ENCODE measurements around the gene SHISA8.

SHISA8 gene

DNA sequence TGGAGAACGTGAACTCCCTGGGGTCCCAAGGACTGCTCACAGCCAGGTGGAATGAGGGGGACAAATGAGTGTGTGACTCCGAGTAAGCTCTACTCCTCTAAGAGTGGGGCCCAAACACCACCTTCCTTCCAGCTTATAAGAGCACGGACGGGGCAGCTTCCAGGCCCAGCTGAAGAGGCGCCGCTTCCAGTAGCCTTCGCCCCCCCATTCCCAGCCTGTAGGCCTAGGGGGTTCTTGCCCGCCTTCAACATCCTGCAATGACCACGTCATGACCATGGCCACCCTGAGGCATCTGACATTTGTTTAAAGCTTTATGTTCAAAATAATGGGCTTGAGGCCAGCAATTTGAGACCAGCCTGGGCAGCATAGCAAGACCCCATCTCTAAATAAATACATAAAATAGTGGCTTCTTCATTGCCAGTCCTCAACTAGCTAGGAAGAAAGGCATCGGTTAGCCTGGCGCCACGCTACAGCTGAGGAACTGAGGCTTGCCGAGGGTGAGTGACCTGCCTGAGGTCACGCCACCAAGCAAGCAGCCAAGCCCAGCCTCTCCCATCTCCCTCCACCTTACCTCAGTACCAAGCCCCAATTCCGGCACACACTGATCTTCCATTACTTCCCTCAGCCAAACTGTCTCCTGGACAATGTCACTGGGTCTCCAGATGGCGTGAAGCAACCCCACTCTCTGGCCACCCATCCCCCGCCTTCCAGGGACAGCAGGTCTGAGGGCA is 19.6 kb upstream of the SHISA8 start:
- no peak for DNase-seq (ENCODE audit: low read depth in 3 of 3, low spot score in 1 of 3)

DNA sequence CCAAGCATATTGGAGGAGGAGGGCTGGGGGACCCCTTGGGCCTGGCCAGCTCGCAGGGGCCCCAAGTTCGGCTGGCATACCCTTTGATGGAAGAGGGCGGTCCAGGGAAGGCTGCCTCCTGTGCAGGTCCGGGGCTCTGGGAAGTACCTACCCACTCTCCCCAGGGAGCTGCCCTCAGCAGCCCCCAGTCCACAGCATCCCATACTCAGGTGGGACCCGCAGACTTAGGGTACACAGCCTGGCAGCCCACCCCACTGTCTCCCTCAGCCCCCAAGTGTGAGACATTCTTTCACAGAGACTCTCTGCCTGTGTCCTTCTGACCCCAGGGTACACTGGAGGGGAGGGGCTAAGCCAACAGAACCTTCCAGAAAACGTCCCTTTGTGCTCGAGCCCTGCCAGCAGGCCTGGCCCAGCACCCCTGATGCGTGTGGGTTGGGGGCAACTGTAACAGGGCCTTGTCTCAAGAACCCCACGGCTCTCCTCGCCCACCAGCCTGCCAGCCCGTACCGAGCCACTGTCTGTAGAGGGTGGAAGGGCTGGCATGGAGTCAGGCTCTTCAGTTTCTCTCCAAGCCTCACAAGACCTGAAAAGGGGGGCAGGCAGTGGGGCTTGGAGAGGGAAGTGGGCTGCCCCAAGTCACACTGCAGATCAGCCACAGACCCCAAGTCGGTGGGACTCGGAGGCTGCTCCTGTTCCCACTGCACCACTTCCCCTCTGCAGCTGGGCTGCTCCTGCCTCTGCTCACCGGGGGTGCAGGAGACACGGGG is 18.7 kb upstream of the SHISA8 start:
- no peak for DNase-seq (ENCODE audit: low read depth in 3 of 3, low spot score in 1 of 3)

DNA sequence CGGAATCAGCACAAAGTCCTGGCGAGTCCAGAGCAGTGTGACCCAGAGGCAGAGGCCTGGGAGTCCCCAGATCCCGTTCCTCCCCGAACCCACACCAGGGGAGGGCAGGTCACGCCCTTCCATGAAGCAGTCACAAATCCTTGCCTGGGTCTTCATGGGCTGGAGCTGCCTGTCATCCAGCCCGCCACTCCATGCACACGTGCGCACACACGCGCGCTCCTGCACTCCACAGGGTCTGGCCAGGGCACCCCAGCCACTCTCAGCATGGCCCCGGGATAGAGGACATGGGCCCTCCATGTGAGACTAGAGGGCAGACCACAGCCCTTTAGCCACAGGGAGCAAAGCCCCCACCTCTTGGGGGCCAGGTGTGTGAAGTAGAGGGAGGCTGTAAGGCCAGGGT is 17.5 kb upstream of the SHISA8 start:
- no peak for DNase-seq (ENCODE audit: low read depth in 3 of 3, low spot score in 1 of 3)

DNA sequence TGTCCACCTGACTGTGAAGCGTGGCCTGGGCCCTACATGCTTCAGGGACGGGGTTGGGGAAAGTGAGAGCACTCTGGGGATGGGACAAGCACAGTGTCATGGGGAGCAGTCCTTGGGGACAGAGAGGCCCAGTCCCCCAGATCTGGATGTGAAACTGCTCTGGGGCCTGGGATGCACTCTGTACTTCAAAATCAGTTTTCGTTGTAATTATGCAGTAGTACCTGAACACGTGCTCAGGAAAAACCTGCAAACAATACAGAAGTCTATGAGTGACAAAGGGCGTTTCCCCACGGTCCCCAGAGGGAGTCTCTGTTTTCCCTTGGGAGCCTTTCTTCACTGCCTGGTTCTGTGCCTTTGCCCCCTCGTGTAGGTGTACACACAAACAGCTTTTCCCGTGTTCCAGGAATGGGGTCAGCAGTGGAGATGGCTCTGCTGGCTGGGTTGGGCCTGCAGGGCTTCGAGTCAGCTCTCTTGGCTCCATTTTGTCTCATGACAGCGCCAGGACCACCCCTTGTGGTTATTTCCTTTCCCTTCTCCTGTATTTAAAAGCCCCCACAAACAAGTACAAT is 16.9 kb upstream of the SHISA8 start:
- no peak for DNase-seq (ENCODE audit: low read depth in 3 of 3, low spot score in 1 of 3)

DNA sequence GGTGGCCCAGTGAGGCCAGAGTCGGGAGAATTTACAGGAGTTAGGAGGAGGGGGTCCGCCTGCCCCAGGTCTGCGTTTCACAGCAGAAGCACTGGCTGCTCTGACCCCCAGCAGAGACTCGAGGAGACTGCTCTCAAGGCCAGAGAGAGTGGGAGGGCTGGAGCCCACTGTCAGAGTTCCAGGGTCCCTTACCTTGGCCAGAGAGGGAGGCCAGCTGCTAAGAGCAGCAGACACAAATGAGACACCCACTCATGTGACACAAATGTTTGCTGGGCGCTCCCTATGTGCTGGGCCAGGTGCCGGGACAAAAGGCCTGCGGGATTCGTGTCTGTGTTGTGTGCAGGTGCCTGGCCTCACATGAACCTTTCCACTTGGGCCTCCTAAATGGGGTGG is 14.5 kb upstream of the SHISA8 start:
- DNase-seq (ENCODE audit: low read depth in 3 of 3, low spot score in 1 of 3): no peak

DNA sequence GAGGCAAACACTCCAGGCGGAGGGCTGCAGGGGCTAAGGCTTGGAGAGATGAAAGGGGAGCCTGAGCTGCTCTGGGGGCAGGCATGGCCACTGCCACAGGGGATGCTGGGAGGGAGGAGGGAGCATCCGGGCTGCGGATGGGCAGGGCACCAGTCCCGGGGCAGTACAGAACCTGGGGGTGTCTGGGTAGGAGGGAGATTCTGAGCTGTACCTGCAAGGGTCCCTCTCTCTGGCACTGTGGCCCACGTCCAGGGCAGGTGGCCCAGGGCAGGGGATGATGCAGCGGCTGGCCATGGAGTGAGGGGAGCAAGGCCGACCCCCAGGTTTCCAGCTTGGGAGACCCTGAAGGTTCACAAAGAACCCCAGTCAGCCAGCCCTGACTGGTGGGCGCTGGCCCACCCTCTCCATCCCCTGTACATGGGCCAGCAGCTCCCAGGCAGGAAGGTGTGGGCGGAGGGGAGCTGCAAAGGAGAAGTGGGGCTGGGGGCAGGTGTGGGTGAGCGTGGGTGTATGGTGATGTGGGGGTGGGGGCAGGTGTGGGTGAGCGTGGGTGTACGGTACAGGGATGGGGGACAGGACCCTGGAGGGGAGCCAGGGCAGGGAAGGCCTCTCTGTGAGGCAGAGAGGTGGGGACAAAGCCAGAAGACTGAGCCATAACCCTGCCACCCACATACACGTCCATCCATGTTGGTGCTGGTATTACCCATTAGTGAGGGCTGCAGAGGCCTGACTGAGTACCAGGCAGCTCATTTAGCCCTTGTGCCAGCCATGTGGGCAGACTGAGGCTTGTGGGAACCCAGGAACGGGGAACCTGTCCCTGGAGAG is 13.9 kb upstream of the SHISA8 start:
- DNase-seq (ENCODE audit: low read depth in 3 of 3, low spot score in 1 of 3): no peak

DNA sequence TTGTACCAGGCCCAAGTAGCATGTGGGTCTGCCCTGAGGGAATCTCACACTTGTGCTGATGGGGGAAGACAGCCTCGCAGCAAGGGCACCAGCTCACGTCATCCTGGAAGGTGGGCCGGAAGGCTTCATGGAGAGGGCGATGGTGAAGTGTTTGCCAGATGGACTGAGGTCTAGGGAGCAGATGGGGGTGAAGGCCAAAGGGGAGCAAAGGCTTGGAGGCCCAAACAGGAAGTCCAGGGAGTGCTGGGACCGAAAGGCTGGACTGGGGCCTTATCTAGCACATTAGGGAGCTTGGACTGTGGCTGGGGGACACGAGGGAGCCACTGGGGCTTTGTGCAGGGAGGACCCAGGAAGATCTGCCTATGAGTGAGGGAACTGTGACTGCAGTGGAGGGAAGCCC is 12.9 kb upstream of the SHISA8 start:
- no peak for DNase-seq (ENCODE audit: low read depth in 3 of 3, low spot score in 1 of 3)

DNA sequence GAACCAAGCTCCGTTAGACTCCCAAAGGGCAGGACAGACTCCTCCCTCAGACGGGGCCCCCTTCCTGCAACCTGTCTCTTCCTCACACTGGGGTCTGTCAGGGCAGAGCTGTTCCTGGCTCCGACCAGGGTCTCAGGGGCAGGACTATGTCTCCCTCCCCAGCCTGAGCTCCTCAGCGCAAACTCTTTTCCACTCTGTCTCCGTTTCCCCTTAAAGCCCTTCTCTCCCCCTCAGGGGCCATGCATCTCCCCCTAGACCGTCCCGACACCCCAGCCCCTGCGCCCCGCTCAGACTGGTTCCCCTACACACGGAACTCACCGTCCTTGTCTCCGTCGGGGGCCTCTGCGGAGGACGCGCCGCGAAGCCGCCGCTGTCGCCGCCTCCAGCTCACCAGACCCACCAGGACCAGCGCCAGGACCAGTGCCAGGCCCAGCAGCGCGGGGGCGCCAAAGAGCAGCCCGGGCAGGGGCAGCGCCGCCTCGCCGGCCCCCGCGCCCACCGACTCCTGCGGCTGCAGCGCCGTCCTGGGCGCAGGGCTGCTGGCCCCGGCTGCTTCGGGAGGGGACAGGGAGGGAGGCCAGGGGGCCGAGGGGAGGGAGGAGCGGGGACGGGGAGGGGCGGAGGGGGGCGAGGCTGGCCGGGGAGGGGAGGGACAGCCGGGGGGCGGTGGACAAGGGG is 11.0 kb upstream of the SHISA8 start:
- DNase-seq (ENCODE audit: low read depth in 3 of 3, low spot score in 1 of 3): peak; percentile 33 to 71 (median 62)

DNA sequence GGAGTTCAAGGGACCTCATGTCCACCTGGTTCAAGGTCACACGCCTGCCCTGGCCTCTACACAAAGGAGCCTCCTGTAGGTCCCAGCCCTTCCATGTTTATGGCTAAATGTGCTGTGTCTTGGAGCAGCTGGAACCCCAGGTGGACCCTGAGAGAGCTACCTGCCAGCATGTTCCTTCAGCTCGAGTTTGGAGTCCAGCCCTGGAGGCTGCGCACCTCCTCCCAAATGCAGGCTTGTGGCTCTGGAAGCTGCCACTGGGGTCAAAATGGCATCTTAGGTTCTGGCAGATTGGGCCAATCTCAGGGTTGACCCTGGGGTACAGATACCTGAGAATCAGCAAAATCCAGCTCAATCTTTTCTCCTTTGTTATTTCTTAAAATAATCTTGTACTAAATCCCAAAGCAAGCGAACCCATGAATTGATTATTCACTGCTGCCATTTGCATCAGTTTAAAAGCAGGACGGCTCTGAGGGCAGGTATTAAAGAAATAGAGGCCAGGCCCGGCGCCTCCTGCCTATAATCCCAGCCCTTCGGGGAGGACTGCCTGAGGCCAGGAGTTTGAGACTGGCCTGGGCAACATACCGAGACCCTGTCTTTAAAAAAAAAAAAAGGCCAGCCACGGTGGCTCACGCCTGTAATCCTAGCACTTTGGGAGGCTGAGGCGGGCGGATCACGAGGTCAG is 8.9 kb upstream of the SHISA8 start:
- no peak for DNase-seq (ENCODE audit: low read depth in 3 of 3, low spot score in 1 of 3)

DNA sequence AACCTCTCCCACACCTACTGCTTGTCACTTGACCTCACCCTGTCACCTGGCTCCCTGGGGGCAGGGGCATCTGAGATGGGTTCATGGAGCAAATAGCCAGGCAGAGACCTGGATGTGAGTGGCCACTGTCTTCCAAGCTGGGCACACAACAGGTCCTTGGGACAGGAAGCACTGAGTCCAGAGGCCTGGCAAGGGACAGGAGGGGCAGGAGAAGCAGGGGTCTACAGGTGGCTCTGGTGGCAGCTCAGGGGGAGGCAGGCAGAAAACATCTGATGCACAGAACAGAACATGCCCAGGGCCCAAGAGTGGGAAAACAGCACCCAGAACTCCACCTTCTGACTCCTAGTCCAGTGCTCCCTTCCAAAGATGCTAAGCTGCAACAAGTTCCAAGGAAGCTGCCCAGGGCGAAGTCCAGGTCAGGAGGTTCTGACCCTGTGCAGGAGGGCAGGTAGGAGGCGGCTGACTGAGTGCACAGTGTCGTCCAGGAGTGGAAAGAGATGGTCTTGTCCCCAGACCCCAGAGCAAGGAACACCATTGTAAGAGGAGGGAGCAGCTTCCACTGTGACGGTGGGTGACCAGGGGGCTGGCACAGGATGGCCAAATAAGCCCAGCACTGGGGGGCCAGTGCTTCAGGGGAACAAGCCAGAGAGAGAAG is 8.2 kb upstream of the SHISA8 start:
- no peak for DNase-seq (ENCODE audit: low read depth in 3 of 3, low spot score in 1 of 3)

DNA sequence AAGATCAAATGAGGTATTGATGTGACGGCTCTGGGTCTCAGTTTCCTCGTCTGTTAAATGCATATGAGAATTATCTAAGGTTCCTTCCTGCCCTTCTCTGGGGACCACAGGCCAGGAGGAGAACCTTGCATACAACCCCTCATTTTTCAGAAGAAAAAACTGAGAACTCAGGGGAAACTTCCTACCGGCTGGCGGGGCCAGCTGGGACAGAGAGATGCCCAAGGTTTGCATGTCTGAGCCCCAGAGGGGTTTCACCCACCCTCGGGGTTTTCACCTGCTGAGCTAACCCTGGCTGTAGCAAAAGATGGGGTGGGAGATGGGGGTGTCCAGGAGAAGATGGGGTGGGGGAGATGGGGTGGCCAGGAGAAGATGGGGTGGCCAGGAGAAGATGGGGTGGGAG is 7.5 kb upstream of the SHISA8 start:
- DNase-seq (ENCODE audit: low read depth in 3 of 3, low spot score in 1 of 3): no peak

DNA sequence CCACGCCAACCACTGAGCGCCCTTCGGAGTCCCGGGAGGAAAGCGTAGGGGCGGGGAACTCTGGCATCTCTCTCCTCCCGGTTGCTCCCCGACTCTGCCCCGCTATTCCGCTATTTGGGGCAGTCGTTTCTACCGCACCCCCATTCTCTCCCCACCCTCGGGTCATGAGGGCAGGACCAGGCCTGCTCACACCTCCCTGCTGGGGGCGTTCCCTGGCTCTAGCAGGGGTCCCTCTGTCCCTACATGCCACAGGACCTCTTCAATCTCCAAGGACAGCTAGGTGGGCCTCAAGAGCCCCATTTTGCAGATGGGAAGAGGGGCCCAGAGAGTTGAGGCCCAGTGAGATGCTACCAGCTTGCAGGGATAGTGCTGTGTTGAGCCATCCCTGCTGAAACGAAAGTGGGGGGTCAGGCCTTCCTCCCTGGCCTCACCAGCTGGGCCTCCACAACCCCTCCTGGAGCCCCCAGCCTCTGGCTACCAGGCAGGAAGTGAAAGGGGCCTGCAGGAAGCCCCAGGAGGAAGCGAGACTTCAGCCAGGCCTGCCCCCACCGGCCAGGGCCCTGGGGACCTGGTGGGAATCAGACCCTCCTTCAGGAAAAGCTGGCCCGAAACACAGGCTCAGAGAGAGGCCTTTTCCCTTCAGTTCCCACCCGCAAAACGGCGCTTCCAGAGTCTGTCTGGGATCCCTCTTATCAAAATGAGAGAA is 5.5 kb upstream of the SHISA8 start:
- no peak for DNase-seq (ENCODE audit: low read depth in 3 of 3, low spot score in 1 of 3)

DNA sequence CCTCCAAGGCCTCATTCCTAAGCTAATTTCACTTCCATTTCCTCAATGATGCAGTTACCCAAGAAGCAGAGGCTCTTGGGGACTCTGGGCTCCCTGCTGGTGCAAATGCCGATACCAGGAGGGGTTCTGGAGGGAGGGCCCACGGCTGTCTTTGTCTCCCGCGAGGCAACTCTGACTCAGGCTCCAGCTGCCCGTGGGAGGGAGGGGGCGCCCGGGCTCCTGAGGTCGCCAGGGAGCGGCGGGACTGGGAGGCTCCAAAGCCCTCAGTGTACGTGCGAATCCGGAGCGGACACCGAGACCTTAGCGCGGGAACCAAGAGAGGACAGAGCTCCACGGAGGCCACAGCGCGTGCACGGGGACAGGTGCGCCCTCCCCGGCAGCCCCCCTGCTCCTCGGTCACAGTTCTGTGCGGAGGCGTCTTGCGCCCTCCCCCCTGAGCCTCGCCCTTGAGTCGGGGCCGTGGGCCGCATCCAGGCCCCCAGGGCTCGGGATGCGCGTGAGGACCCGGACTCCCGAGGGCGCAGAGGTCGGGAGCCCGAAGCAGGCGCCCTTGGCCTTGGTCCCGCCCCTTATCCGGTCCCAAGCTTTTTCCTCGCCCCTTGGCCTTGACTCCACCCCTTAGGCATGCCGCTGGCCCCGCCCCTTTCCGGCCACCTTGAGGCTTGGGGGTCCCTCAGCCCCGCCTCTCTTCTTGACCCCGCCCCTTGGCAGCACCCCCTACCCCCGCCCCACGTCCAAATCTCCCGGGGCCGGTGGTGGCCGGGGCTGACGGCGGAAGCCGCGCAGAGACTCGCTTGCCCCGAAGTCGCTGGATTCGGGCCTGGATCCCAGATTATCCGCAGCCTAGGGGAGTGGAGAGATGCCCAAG is 4.7 kb upstream of the SHISA8 start:
- DNase-seq (ENCODE audit: low read depth in 3 of 3, low spot score in 1 of 3): no peak

DNA sequence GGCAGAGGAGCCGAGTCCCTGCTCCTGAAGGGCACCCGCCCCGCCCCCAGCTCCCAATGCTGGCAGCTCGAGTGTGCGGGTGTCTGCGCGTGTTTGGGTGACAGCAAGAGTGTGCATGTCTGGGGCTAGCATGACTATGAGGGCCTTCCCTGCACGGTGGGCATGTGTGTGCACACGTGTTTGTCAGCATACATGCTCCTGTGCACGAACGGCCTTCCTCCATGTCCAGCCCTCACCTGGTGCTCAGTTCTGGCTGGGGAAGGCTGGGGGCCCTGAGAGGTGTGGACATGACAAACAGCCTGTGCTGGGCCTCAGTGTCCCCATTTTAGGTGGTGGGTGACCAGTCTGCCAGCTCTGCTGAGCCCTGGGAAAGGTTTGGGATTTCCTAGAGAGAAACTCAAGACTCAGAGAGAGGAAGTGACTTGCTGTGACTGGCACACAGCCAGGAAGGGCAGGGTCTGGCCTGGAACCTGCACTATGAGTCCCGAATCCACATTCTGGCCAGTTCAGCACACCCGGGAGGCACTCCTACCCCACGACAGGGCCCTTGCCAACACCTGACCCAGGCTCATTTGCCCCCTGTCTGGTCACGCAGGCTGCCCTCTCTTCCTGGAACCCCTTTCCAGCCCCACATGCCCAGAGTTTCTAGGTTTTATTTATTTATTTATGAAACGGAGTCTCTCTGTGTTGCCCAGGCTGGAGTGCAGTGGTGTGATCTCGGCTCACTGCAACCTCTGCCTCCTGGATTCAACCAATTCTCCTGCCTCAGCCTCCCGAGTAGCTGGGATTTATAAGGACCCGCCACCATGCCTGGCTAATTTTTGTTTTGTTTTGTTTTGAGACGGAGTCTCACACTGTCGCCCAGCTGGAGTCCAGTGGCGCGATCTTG is 3.3 kb upstream of the SHISA8 start:
- DNase-seq (ENCODE audit: low read depth in 3 of 3, low spot score in 1 of 3): no peak

DNA sequence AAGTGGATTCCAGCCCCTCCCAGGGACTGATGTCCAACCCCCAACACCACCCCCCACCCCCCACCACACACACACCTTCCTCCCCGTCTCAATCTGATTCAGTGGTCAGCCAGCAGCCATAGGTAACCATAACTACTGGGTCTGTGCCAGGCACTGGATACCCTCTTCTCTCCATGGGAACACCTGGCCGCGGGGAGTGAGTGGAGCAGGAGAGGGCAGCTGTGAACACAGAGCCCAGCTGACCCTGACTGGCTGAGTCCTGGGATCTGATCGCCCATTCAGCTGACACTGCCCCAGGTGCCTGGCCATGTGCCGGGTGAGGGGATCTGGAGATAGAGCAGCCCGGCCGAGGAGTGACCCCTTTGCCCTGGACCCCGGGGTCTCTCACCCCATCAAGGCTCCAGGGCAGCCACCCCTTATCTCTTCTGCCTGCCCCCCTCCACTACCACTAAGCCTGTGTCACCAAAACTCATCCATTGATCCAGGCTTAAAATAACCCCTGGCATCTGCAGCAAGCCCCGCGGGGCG is 2.6 kb upstream of the SHISA8 start:
- no peak for DNase-seq (ENCODE audit: low read depth in 3 of 3, low spot score in 1 of 3)

DNA sequence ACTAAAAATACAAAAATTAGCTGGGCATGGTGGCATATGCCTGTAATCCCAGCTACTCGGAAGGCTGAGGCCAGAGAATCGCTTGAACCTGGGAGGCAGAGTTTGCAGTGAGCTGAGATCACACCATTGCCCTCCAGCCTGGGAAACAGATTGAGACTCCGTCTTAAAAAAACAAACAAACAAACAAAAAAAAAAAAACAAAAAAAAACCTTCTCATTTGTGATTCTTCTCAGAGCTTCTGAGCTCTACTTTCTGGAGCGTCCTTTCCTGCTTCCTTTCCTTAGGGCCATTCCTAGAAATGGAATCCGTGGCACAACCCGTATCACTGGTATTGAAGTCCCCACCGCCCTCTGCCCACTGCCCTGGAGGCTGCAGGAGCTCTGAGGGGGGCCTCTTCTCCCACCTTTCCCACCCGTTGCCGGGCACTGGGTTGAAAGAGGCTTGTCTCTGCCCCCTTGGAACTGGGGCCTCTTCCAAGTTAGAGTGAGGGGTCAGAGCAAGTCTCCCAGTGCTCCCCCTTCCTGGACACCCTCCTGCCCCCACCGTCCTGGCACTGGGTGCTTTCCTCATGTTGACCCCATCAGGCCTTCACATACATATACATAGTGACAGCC is 2.0 kb upstream of the SHISA8 start:
- DNase-seq (ENCODE audit: low read depth in 3 of 3, low spot score in 1 of 3): no peak
